ENCODE results near the gene GGN. TPM values are rescaled to one million over a fixed set of nuclear protein-coding genes. Genes with fewer than 3 reads are reported as not detected.

The GGN gene, protein sequence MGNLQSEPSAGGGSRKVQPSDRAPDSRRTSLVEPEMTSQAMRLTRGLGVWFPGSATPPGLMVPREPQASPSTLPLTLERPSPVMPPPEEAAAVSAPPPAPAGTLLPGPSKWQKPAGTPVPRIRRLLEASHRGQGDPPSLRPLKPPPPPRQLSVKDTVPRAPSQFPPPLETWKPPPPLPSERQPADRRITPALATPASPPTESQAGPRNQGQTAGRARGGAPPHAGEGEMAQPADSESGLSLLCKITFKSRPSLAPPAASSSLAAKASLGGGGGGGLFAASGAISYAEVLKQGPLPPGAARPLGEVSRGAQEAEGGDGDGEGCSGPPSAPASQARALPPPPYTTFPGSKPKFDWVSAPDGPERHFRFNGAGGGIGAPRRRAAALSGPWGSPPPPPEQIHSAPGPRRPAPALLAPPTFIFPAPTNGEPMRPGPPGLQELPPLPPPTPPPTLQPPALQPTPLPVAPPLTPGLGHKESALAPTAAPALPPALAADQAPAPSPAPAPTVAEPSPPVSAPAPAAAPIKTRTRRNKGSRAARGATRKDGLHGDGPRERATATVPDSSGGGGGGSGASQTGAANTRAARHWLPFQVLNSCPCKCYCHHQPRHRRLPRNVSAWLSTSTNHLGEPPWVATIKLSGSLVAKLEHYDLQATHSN
- total RNA-seq (2022; extraction: Qiagen RNA extraction): 0.14 to 0.65 TPM (median 0.49 TPM) in 5 replicates

DNA sequence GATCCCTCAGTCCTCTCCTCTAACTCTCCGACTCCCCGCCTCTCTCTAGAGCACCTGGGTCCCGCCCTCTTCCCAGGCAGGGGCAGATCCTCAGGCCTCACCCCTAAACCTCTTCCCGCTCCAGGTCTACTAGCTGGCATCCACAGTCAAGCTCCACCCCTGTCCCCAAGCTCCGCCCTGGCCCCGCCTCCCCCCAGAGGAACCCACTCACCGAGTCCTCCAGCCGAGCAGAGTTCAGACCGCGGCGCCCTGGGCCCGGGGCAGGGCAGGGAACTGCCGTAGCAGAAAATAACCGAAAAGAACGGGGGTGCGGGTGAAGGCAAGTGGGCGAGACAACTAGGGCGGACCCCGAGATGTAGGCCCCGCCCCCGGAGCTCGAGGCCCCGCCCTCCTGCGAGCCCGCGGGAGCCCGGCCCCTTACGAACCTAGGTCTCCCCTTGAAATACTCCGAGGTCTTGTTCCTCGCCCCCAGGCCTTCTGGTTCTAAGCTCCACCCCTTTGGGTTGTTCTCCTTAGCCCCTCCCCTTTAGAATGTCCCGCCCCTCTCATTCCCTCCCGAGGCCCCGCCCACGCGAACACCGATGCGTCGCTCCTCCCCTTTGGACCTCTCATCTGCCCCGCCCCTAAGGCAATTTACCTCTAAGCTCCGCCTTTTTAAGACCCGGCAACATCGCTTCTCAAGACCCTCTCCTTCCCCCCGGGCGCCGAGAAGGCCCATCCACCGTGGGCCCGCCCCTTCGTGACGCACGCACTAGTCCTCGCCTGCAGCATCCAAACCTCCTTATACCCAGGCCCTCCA lies at the start of gene GGN:
Gene GGN (minus strand): TSS at position 485 of the 799 bp plus-strand sequence. CDS start 773 bp downstream, outside the sequence.

DNA sequence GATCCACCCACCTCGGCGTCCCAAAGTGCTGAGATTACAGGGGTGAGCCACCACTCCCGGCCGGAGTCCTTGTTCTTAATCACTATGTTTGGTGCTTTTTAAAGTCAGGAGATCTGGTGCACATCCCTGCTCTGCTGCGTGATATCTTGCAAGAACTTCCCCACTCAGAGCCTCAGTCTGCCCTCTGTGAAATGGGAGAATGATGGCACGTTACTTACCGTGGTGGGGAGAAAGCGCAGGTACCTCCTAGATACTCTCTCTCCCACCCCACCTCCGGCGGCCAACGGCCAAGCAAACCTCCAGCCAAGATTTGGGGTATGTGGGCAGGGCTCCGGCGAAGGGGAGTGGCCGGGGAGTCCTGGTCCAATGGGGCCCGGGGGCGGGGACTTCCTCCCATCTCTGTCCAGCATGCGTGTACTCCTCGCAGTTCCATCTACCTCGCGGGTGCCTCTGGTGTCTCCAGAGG lies 45.5 kb upstream of the GGN start, which contains the start of gene RYR1:
Gene RYR1 (plus strand): TSS at position 424 of the 466 bp plus-strand sequence. CDS start 139 bp downstream, outside the sequence.

GRCh38 chr19:38425810-38426466 lies 38.1 kb upstream of the GGN start, which contains the start of gene RASGRP4:
RASGRP4 (minus strand) TSS chr19:38426219; CDS start chr19:38426091, 128 bp downstream.

GRCh38 chr19:38402967-38403674 lies 15.3 kb upstream of the GGN start, which contains the start of gene FAM98C:
FAM98C (plus strand) TSS chr19:38403093; CDS start chr19:38403154, 61 bp downstream.

GRCh38 chr19:38388349-38389100 lies 691 bp upstream of the GGN start, which contains the start of gene SPRED3:
SPRED3 (plus strand) TSS chr19:38388697; CDS start chr19:38390303, 1,606 bp downstream.

DNA sequence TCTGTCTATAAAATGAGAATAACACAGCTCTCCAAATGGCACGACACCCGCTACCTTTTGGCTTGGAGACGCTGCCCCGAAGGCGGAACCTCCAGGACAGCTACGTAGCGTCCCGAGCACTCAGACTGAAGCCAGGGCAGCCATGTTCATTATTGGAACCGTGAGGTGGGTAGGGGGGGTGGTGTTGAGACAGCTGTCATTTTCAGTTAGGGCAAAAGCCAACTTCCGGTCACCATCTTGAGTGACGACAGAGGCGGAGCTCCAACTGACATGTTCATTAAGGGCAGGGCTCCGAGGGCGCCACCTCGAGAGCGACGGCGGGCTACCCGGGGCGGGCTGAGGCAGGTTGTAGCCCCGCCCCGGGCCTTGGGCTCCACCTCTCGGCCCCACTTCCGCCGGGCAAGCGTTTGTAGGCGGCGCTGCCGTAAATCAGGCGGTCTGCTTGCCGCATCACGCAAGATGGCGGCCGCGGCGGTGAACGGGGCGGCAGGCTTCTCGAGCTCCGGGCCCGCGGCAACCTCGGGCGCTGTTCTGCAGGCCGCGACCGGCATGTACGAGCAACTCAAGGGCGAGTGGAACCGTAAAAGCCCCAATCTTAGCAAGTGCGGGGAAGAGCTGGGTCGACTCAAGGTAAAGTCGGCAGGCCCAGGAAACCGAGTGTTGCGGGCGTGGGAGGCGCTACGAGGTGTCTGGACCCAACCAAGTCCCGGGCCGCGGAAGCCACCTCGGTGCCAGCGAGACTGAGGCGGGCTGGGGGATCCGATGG lies 13.3 kb downstream of the GGN start, which contains the start of gene PSMD8:
Gene PSMD8 (plus strand): TSS at position 240 of the 766 bp plus-strand sequence. CDS start 31 bp downstream, at position 271.

Other genes starting within 250 kb of the GGN start
- 4.3 to 5.4 TPM (median 4.4 TPM) in 5 replicates for gene DPF1, start 163.8 kb downstream of the GGN start, total RNA-seq (2022; extraction: Qiagen RNA extraction)
- 68.5 to 97.3 TPM (median 92.1 TPM) in 5 replicates for gene PPP1R14A, start 131.7 kb downstream of the GGN start, total RNA-seq (2022; extraction: Qiagen RNA extraction)
- 232 to 335 TPM (median 321 TPM) in 5 replicates for gene SPINT2, start 123.5 kb downstream of the GGN start, total RNA-seq (2022; extraction: Qiagen RNA extraction)
- 584 to 802 TPM (median 695 TPM) in 5 replicates for gene C19orf33, start 83.8 kb downstream of the GGN start, total RNA-seq (2022; extraction: Qiagen RNA extraction)
- 98.9 to 139 TPM (median 135 TPM) in 5 replicates for gene YIF1B, start 72.1 kb downstream of the GGN start, total RNA-seq (2022; extraction: Qiagen RNA extraction)
- 4.0 to 5.0 TPM (median 4.8 TPM) in 5 replicates for gene KCNK6, start 68.2 kb downstream of the GGN start, total RNA-seq (2022; extraction: Qiagen RNA extraction)
- gene CATSPERG, start 52.2 kb downstream of the GGN start, total RNA-seq (2022; extraction: Qiagen RNA extraction): 0.29 to 1.2 TPM (median 1.0 TPM) in 5 replicates
- gene PSMD8, start 13.5 kb downstream of the GGN start, total RNA-seq (2022; extraction: Qiagen RNA extraction): 460 to 520 TPM (median 485 TPM) in 5 replicates
- gene SPRED3, start 663 bp upstream of the GGN start, total RNA-seq (2022; extraction: Qiagen RNA extraction): 1.9 to 2.8 TPM (median 2.2 TPM) in 5 replicates
- 16.4 to 27.4 TPM (median 27.1 TPM) in 5 replicates for gene FAM98C, start 15.1 kb upstream of the GGN start, total RNA-seq (2022; extraction: Qiagen RNA extraction)
- 0.03 to 0.09 TPM (median 0.07 TPM) in 5 replicates for gene RASGRP4, start 38.2 kb upstream of the GGN start, total RNA-seq (2022; extraction: Qiagen RNA extraction)
- gene RYR1, start 45.7 kb upstream of the GGN start, total RNA-seq (2022; extraction: Qiagen RNA extraction): 4.9 to 6.4 TPM (median 6.1 TPM) in 5 replicates
- gene MAP4K1, start 229.9 kb upstream of the GGN start, total RNA-seq (2022; extraction: Qiagen RNA extraction): 0.40 to 0.85 TPM (median 0.72 TPM) in 5 replicates
- 721 to 975 TPM (median 736 TPM) in 5 replicates for gene EIF3K, start 231.2 kb upstream of the GGN start, total RNA-seq (2022; extraction: Qiagen RNA extraction)